Activated CD4-positive, alpha-beta T cell treated with anti-CD3 and anti-CD28 coated beads, Interleukin-2, amount 10 ng/mL, durations not matched to agents 24 days and 14 days (primary cell): ENCODE data around the gene TSC22D2. TPM values are rescaled to one million over a fixed set of nuclear protein-coding genes. Genes with fewer than 3 reads are reported as not detected.

ENCODE experiments used
- DNase-seq: peaks from one replicate; pipeline ENCODE4 v3.0.0; 2022
- H3K27ac Mint-ChIP-seq: one replicate; pipeline ENCODE4 v1.8.0; 2022; ENCODE audit warnings: mild to moderate bottlenecking, mixed read lengths
- H3K27me3 Mint-ChIP-seq: one replicate; pipeline ENCODE4 v1.8.0; 2022; ENCODE audit warnings: mixed read lengths
- H3K36me3 Mint-ChIP-seq: one replicate; pipeline ENCODE4 v1.8.0; 2022; ENCODE audit warnings: low read depth, mild to moderate bottlenecking, mixed read lengths
- H3K4me1 Mint-ChIP-seq: one replicate; pipeline ENCODE4 v1.8.0; 2021; ENCODE audit warnings: mixed read lengths
- H3K4me3 Mint-ChIP-seq: one replicate; pipeline ENCODE4 v1.8.0; 2022; ENCODE audit warnings: mild to moderate bottlenecking, moderate library complexity, mixed read lengths
- H3K9me3 Mint-ChIP-seq: one replicate; pipeline ENCODE4 v1.8.0; 2021; ENCODE audit warnings: mixed read lengths
- intact Hi-C: fragments of 100-400 bp; cut with micrococcal nuclease; formaldehyde crosslinking; loops from one replicate; pipeline ENCODE4 v1.15.1; 2023
- total RNA-seq: library from RNA; stranded (reverse); gene quantifications from 2 replicates; pipeline ENCODE4 v1.2.3, GENCODE V29; 2022

Gene TSC22D2
- total RNA-seq, 1 donor from 2014 or later: 16.4 TPM

- H3K4me1 Mint-ChIP-seq: peaks cover 2% of the 10 kb centered on the region
- intact Hi-C loops: no loop called here
- peaks cover 3% of the 10 kb centered on the region for H3K9me3 Mint-ChIP-seq
- H3K27ac Mint-ChIP-seq: no peak overlapping the region
- no peak overlapping the region for H3K4me3 Mint-ChIP-seq
- H3K36me3 Mint-ChIP-seq: no peaks in the 10 kb centered on the region
- H3K27me3 Mint-ChIP-seq: peaks cover 40% of the 10 kb centered on the region
- no peak for DNase-seq
These were observed 101.7 kb downstream of the TSC22D2 start for GRCh38 chr3:150509780-150510179.

DNA sequence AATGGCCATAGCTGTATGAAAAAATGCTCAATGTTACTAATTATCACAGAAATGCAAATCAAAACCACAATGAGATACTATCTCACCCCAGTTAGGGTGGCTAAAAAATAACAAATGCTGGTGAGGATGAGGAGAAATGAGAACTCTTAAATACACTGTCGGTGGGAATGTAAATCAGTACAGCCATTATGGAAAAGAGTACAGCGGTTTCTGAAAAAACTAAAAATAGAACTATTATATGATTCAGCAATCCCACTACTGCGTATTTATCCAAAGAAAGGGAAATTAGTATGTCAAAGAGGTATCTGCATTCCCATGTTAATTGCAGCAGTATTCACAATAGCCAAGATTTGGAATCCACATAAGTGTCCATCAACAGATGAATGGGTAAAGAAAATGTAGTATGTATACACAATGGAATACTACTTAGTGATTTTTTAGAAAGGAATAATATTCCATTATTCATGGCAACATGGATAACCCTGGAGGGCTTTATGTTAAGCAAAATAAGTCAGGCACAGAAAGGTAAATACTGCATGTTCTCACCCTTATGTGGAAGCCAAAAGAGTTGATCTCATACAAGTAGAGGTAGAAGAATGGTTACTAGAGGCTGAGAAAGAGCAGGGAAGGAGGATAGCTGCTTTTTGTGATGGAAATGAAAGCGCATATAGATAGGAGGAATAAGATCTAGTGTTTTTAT is 103.2 kb downstream of the TSC22D2 start:
- DNase-seq: no peak
- peaks cover 38% of the 10 kb centered on the region for H3K27me3 Mint-ChIP-seq
- no peak overlapping the region for H3K27ac Mint-ChIP-seq
- H3K36me3 Mint-ChIP-seq: no peaks in the 10 kb centered on the region
- intact Hi-C loops: no loop called here
- H3K9me3 Mint-ChIP-seq: peaks cover 8% of the 10 kb centered on the region
- peaks cover 5% of the 10 kb centered on the region for H3K4me1 Mint-ChIP-seq
- no peak overlapping the region for H3K4me3 Mint-ChIP-seq

- H3K27ac Mint-ChIP-seq: no peak overlapping the region
- peaks cover 16% of the 10 kb centered on the region for H3K27me3 Mint-ChIP-seq
- no peaks in the 10 kb centered on the region for H3K36me3 Mint-ChIP-seq
- DNase-seq: no peak
- intact Hi-C loops: no loop called here
- peaks cover 11% of the 10 kb centered on the region for H3K9me3 Mint-ChIP-seq
- H3K4me1 Mint-ChIP-seq: peaks cover 3% of the 10 kb centered on the region
- no peak overlapping the region for H3K4me3 Mint-ChIP-seq
These were observed 107.1 kb downstream of the TSC22D2 start for GRCh38 chr3:150515210-150515609.

Other genes starting within 250 kb of the TSC22D2 start
- gene SERP1, start 138.2 kb downstream of the TSC22D2 start, total RNA-seq: 88.8 and 103 TPM in 2 replicates
- gene EIF2A, start 138.5 kb downstream of the TSC22D2 start, total RNA-seq: 125 and 133 TPM in 2 replicates
- 127 and 135 TPM in 2 replicates for gene SELENOT, start 195.0 kb downstream of the TSC22D2 start, total RNA-seq